Stimulated activated CD8-positive, alpha-beta memory T cell treated with anti-CD3 and anti-CD28 coated beads, Interleukin-15, amount 100 ng/mL, for 4 hours (primary cell): Measurements from ENCODE around the gene ISOC2.

Source experiments
- DNase-seq, 2 donors: peaks; one replicate each; pipeline ENCODE4 v3.0.0-alpha.2; 2020; ENCODE audit warnings: low read depth in 2 of 2

Gene ISOC2

DNA sequence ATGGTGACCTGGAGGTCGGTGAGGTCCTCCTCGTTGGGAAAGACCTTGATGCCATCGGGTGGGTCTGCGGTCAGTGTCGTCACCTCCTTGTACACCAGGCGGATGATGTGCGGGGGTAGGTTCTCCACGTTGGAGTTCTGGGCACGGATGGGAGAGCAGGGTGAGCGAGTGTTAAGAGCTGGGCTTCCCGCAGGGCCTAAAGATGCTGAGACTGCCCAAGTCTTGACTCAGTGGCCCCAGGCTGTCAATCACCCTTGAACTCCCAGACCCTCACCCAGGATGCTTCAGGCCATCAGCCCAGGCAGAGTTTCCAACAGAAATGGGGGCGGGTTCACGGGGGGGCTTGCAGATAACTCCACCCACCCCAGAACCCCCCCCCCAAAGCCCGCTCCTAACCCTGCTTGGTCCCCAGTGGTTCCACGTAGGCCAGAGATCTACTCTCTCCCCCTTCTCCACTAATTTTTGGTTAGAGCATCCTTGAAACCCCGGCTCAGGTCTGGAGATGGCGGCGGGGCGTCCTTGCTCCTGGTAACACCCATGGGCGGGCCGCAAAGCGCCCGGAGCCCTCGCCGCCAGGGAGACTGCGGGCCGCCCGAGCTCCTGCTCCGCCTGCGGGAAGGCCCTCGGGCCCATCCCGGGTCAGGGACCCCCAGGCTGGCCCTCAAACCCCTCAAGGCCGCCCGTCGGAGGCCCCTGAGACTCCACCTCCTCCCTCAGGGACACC, 54.5 kb downstream of the ISOC2 start:
- no peak for DNase-seq

GRCh38 chr19:55406091-55406825, 55.2 kb downstream of the ISOC2 start:
- DNase-seq: no peak

GRCh38 chr19:55405638-55406037, 55.8 kb downstream of the ISOC2 start:
- no peak for DNase-seq
